Measurements from ENCODE around the gene ANKS1A. TPM values are rescaled to one million over a fixed set of nuclear protein-coding genes. Genes with fewer than 3 reads are reported as not detected.

The ANKS1A gene
- total RNA-seq, 1 experiment from 2014 or later: 26.5 TPM

DNA sequence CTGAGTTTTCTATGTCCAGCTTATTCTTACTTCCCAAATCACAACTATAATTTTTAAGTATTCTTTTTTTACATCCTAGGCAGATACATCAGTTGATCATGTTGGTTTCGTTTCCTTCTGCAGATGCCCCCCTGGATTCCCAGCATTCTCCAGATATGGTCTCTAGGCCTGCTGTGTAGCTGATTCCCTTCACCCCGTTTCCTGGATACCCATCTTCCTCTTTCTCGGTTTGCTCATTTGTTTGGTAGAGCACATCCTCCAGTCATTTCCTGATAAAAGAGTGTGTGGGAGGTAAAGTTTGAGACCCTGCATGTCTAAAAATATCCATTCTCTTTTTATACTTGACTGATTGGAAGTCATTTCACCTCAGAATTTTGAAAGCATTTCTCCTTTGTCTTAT, 66.4 kb downstream of the ANKS1A start:
- Histone ChIP-seq H2AFZ (ENCODE audit: low read length) (no peak overlapping the region), H4K5ac (ENCODE audit: insufficient read length, low read depth, low read length) (no peak overlapping the region), H3K9me3 (ENCODE audit: control insufficient read depth, low read depth, low read length) (no peaks in the 10 kb centered on the region), H2BK20ac (ENCODE audit: low read depth, low read length, poor library complexity, severe bottlenecking) (no peak overlapping the region), H2BK120ac (ENCODE audit: low read depth, low read length, poor library complexity, severe bottlenecking) (no peak overlapping the region), H3K56ac (ENCODE audit: insufficient read length, low read depth, low read length) (no peak overlapping the region), H2BK12ac (ENCODE audit: insufficient read length, low read depth, low read length) (no peak overlapping the region), H3K79me2 (ENCODE audit: insufficient read depth, low read length) (0 out of 2 replicates have a peak, but pooled peaks cover 1% of the 10 kb centered on the region), H3T11ph (ENCODE audit: low read length) (no peak overlapping the region), H2AK5ac (ENCODE audit: insufficient read length, low read length) (no peak overlapping the region), H2BK15ac (ENCODE audit: low read depth, low read length) (no peak overlapping the region), H3K23me2 (ENCODE audit: insufficient read length, low read depth, low read length, poor library complexity, severe bottlenecking) (no peaks in the 10 kb centered on the region), H3K4ac (ENCODE audit: low read depth, low read length) (no peak overlapping the region), H3K14ac (ENCODE audit: insufficient read depth, low read length) (no peak overlapping the region), H4K8ac (replicated peaks; ENCODE audit: insufficient read length, low read depth, low read length) (no peak overlapping the region), H3K79me1 (ENCODE audit: insufficient read depth, low read depth, low read length, poor library complexity, severe bottlenecking) (peaks cover 4% of the 10 kb centered on the region), H3K23ac (ENCODE audit: insufficient read length, low read depth, low read length) (no peak overlapping the region), H4K91ac (ENCODE audit: insufficient read length, low read depth, low read length) (no peak overlapping the region), H3K27me3 (ENCODE audit: insufficient read depth, low read length) (no peaks in the 10 kb centered on the region), H4K20me1 (ENCODE audit: control insufficient read depth, insufficient read depth, insufficient read length) (no peaks in the 10 kb centered on the region), H3K4me2 (ENCODE audit: insufficient read depth, insufficient read length, low read length) (no peak overlapping the region), H3K18ac (ENCODE audit: insufficient read length, low read depth, low read length) (no peak overlapping the region), H2BK5ac (ENCODE audit: insufficient read length, low read length) (no peak overlapping the region), H3K4me1 (ENCODE audit: insufficient read depth, low read length) (no peaks in the 10 kb centered on the region; the same call in 1 of the 2 replicates), H3K9ac (ENCODE audit: extremely low read depth, insufficient read length, low read length) (no peak overlapping the region), H3K27ac (ENCODE audit: insufficient read length, low read depth, low read length) (no peak overlapping the region)
- Mint-ChIP-seq H3K36me3 (ENCODE audit: insufficient read depth in 1 of 3, low read depth in 3 of 3) (no peaks in the 10 kb centered on the region), H3K27me3 (ENCODE audit: low read depth) (no peaks in the 10 kb centered on the region), H3K4me3 (no peak overlapping the region), H3K4me1 (peaks cover 9 to 15% of the 10 kb centered on the region in 2 experiments; a peak in 3 of 4 replicates), H3K9me3 (no peaks in the 10 kb centered on the region), H3K27ac (no peak overlapping the region)
- TF ChIP-seq, protein P1, sequence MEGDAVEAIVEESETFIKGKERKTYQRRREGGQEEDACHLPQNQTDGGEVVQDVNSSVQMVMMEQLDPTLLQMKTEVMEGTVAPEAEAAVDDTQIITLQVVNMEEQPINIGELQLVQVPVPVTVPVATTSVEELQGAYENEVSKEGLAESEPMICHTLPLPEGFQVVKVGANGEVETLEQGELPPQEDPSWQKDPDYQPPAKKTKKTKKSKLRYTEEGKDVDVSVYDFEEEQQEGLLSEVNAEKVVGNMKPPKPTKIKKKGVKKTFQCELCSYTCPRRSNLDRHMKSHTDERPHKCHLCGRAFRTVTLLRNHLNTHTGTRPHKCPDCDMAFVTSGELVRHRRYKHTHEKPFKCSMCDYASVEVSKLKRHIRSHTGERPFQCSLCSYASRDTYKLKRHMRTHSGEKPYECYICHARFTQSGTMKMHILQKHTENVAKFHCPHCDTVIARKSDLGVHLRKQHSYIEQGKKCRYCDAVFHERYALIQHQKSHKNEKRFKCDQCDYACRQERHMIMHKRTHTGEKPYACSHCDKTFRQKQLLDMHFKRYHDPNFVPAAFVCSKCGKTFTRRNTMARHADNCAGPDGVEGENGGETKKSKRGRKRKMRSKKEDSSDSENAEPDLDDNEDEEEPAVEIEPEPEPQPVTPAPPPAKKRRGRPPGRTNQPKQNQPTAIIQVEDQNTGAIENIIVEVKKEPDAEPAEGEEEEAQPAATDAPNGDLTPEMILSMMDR (conservative IDR thresholded peaks at IDR 0.05): no peak
- WGBS (ENCODE audit: extremely low coverage, insufficient read length, low lambda C conversion rate): no CpG with 5 or more reads among the region's 3 CpGs
- no peak for DNase-seq

Measured in H9 (cell line).